ENCODE data around the gene KLHL21.
"Not testable (repeated sequence)": the region's sequence is repeated elsewhere in the genome, so short reads cannot be mapped to it uniquely, and the experiment has no call there.

KLHL21 gene, protein sequence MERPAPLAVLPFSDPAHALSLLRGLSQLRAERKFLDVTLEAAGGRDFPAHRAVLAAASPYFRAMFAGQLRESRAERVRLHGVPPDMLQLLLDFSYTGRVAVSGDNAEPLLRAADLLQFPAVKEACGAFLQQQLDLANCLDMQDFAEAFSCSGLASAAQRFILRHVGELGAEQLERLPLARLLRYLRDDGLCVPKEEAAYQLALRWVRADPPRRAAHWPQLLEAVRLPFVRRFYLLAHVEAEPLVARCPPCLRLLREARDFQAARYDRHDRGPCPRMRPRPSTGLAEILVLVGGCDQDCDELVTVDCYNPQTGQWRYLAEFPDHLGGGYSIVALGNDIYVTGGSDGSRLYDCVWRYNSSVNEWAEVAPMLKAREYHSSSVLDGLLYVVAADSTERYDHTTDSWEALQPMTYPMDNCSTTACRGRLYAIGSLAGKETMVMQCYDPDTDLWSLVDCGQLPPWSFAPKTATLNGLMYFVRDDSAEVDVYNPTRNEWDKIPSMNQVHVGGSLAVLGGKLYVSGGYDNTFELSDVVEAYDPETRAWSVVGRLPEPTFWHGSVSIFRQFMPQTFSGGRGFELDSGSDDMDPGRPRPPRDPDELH

GRCh38 chr1:6602669-6603237 lies at the start of gene KLHL21:
TSS of gene KLHL21 (minus strand) at chr1:6602869. CDS start at chr1:6602817, 52 bp downstream.
- DNase-seq, result peak; percentile 95

DNA sequence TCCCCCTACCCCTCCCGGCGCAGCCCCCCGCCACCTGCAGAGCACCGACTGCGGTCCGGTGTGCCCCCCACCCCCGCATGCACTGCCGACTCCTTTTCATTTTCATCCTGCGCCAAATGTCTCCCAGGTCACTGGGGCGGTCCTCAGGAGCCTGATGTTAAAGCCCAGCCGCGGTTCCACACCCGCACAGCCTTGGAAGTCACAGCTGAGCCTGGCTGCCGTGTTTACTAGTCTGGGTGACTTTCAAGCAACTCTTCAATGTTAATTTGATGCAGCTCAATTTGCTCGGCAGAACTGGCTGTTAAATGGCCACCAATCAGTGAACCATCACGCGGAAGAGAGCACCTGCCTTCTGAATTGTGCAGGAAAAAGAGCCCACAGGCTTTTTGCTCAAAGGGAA lies 49.2 kb upstream of the KLHL21 start:
- DNase-seq, result no peak

- DNase-seq, result no peak
Measured at GRCh38 chr1:6648556-6648955, 45.9 kb upstream of the KLHL21 start.

GRCh38 chr1:6646499-6647148 lies 44.0 kb upstream of the KLHL21 start:
- DNase-seq, result no peak

- no peak for DNase-seq
Measured at GRCh38 chr1:6645018-6645417, 42.3 kb upstream of the KLHL21 start.

- not testable (repeated sequence) for DNase-seq
Measured at GRCh38 chr1:6640867-6641266, 38.2 kb upstream of the KLHL21 start.

DNA sequence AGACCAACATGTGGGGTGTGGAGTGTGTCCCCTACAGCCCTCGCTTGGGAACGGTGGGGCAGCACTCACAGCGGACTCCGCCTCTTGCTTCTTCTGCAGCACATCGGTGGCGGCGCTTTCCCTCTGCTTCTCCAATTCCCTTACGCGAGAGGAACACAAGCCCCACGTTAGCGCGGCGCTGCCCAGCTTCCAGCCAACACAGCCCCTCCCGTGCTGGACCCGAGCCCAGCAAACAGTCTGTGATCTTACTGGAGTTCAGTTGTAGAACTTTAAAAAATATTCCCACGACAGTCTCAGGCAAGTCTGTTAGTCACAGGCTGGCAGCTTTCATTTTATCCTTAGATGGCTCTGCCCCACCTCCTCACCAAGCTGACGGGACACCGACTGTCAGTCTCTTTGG lies 35.6 kb upstream of the KLHL21 start:
- DNase-seq, result no peak

- DNase-seq, result no peak
Measured at GRCh38 chr1:6637770-6638169, 35.1 kb upstream of the KLHL21 start.

- not testable (repeated sequence) for DNase-seq
Measured at GRCh38 chr1:6636778-6637177, 34.1 kb upstream of the KLHL21 start.

GRCh38 chr1:6635910-6636760 lies 33.5 kb upstream of the KLHL21 start:
- no peak for DNase-seq

DNA sequence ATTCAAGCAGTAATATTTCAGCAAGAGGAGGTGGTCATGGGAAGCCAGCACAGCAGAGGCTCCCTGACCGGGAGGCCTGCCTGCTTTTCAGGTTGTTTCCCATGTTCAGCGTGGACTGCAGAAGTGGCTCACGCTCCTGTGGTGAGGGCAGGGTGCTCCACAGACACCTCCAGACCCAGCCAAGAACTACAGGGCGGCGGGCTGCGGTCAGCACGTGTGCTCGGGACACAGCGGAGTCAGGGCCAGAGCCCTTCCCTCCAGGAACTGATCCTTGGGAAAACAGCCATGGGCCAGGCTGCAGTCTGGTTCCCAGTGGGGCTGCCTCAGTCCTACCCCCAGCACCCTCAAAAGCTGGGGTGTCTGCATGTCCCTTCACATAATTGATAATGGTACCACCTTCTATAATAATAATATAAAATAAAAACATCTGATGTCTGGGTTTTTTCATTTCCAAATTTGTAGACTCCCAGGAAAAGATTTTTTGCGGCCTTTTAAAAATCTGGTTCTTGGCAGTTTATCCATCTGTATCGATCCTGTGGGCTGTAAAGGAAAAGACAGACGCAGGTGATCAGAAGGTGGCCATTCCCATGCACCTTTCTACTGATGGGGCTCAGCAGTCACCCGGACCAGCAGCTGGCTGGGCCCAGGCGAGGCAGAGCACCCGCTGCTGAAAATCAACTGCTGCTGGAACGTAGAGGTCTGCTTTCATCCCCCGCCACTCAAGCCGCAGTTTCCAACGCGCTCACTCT lies 32.7 kb upstream of the KLHL21 start:
- no peak for DNase-seq

DNA sequence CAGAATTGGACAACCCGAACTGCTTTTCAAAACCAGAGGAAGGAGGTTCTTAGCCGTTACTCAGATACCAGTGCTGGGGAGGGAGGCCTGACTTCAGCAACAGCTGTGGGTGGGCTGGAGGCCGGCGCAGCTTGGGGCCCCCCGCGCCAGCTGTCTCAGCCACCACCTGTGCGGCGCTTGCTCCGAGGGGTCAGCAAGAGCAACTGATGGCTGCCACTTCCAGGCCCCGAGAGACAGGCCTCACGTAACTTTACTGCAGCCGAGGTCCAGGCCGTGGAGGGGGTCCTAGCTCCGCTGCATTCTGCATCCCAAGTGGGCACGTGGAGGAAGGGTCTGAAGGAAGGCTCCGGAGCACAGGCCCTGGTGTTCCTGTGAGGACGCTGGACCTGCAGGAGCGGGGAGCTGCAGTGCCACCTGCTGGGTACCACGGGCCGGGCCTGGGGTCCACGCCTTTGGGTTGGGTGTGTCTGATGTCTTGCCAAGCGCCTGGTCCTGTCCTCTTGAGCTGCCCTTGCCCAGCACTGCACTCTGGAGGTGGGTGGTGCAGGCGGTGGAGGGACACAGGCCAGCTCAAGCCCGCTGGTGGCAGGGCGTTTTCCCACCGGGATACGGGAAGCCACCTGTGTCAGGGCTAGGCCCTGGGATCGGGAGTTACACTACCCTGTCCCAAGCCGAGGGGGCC lies 31.8 kb upstream of the KLHL21 start:
- DNase-seq, result peak; percentile 85

- no peak for DNase-seq
Measured at GRCh38 chr1:6632588-6633514, 30.2 kb upstream of the KLHL21 start.

DNA sequence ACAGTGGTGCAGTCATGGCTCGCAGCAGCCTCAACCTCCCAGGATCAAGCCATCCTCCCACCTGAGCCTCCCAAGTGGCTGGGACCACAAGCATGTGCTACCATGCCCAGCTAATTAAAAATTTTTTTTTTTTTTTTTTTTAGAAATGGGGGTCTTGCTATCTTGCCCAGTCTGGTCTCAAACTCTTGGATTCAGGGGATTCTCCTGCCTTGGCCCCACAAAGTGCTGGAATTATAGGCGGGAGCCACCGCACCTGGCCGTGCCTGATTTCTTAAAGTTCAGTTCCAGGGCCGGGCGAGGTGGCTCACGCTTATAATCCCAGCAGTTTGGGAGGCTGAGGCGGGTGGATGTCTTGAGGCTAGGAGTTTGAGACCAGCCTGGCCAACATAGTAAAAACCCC lies 28.4 kb upstream of the KLHL21 start:
- no peak for DNase-seq

- DNase-seq, result no peak
Measured at GRCh38 chr1:6630027-6630426, 27.4 kb upstream of the KLHL21 start.

DNA sequence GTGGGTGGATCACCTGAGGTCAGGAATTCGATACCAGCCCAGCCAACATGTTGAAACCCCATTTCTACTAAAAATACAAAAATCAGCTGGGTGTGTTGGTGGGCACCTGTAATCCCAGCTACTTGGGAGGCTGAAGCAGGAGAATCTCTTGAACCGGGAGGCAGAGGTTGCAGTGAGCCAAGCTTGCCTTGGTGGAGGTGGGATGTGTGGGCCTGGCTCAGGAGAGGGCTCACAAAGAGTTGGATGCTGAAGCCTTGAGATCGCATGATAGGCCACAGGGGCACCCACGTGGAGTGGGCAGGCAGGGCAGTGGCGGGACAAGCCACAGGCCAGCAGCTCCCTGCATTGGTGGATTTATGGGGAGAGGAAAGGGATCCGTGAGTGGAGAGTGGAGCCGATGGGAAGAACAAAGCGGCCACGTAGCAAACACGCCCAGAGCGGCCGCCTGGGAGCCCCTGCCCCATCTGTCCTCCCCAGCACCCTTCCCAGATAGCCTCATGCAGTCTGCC lies 26.4 kb upstream of the KLHL21 start:
- DNase-seq, result no peak

DNA sequence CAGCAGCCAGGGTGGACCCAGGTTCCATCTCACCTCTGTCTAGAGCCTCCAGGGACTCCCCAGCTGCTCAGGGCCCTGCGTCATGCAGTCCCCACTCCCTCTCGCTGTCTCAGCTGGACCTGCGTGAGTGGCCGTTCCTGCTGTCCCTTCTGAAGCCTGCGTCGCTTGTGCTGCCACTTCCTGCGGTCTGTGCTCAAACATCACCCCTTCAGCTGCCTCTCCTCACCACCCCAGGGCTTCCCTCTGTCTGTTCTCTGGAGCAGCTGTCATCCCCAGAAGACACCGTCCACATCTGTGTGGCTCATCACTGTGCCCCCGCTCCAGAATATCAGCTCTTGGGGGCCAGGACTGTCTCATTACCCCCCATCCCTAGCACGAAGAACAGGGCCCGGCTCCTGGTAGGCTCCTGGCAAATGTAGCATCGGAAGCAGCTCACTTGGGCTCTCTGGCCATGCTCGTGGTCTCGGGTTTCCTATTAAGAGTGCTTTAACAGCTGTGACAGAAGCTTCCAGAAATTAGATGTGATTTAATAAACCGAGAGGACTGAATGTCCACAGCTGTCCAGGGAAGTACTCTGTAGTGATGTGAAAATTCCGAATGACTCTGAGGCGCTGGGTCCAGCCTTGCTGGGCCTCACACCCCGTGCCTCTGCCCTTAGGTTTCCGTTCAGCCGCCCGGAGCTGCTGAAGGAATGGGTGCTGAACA lies 25.3 kb upstream of the KLHL21 start:
- DNase-seq, result no peak

DNA sequence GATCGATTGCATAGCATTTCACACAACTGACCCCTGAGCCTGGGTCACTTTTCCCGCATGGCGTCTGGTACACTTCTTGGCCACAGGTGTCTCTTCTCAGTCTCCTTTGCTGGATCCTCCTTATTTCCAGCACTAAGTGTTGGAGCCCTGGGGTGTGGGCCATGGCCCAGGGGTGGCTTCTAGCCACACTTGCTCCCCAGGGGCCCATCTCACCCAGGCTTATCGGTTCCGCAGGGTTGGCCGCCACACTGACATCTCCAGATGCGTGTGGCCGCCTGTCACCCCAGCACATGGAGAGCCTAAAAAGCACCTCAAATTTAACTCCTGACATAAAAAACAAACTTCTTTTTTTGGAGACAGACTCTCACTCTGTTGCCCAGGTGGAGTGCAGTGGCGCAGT lies 24.4 kb upstream of the KLHL21 start:
- no peak for DNase-seq

DNA sequence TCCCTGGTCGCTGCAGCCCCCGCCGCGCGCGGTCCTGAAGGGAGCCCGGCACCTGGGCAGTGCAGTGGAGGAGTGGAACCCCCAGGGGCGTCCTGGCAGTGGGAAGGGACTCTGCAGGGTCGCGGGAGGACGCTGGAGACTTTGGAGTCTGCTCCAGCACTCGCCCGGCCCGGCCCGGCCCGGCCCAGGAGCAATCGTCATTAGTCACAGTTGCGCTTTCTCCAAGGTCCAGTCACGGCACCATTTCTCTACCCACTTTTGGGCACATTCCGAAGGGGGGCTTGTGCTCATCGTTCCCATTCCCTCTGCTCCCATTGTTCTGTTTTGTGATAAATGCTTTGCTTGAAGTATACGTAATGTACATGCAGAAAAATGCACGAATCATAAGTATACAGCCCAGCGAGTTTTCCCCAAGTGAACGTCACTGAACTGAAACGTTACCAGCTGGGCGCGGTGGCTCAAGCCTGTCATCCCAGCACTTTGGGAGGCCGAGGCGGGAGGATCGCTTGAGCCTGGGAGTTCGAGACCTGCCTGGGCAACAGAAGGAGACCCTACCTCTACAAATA lies 23.0 kb upstream of the KLHL21 start:
- no peak for DNase-seq
